ENCODE measurements around the gene CHM.

The CHM gene

GRCh38 chrX:85897362-85898126, 149.8 kb downstream of the CHM start:
- Histone ChIP-seq H3K27ac (ENCODE audit: poor library complexity, severe bottlenecking) (no peak overlapping the region), H3K4me3 (ENCODE audit: severe bottlenecking) (no peak overlapping the region), H3K4me1 (ENCODE audit: insufficient read depth, poor library complexity, severe bottlenecking) (no peaks in the 10 kb centered on the region), H3K9me3 (ENCODE audit: severe bottlenecking) (no peaks in the 10 kb centered on the region), H3K36me3 (ENCODE audit: low read depth) (no peaks in the 10 kb centered on the region), H3K27me3 (ENCODE audit: insufficient read depth, poor library complexity, severe bottlenecking) (no peaks in the 10 kb centered on the region)
- TF ChIP-seq, protein P1, sequence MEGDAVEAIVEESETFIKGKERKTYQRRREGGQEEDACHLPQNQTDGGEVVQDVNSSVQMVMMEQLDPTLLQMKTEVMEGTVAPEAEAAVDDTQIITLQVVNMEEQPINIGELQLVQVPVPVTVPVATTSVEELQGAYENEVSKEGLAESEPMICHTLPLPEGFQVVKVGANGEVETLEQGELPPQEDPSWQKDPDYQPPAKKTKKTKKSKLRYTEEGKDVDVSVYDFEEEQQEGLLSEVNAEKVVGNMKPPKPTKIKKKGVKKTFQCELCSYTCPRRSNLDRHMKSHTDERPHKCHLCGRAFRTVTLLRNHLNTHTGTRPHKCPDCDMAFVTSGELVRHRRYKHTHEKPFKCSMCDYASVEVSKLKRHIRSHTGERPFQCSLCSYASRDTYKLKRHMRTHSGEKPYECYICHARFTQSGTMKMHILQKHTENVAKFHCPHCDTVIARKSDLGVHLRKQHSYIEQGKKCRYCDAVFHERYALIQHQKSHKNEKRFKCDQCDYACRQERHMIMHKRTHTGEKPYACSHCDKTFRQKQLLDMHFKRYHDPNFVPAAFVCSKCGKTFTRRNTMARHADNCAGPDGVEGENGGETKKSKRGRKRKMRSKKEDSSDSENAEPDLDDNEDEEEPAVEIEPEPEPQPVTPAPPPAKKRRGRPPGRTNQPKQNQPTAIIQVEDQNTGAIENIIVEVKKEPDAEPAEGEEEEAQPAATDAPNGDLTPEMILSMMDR (IDR thresholded peaks at IDR 0.05; ENCODE audit: poor library complexity, severe bottlenecking), result no peak
- ATAC-seq (ENCODE audit: low read depth) (no peak), DNase-seq (ENCODE audit: low spot score) (no peak)

GRCh38 chrX:85882601-85883000, 164.8 kb downstream of the CHM start:
- Histone ChIP-seq H3K4me3 (ENCODE audit: severe bottlenecking) (no peak overlapping the region), H3K36me3 (ENCODE audit: low read depth) (no peaks in the 10 kb centered on the region), H3K9me3 (ENCODE audit: severe bottlenecking) (no peaks in the 10 kb centered on the region), H3K27me3 (ENCODE audit: insufficient read depth, poor library complexity, severe bottlenecking) (no peaks in the 10 kb centered on the region), H3K27ac (ENCODE audit: poor library complexity, severe bottlenecking) (no peak overlapping the region), H3K4me1 (ENCODE audit: insufficient read depth, poor library complexity, severe bottlenecking) (no peaks in the 10 kb centered on the region)
- ATAC-seq (ENCODE audit: low read depth), result no peak
- TF ChIP-seq, protein P1 (IDR thresholded peaks at IDR 0.05; ENCODE audit: poor library complexity, severe bottlenecking), result no peak
- no peak for DNase-seq (ENCODE audit: low spot score)

- Histone ChIP-seq H3K4me1 (ENCODE audit: insufficient read depth, poor library complexity, severe bottlenecking) (no peaks in the 10 kb centered on the region), H3K4me3 (ENCODE audit: severe bottlenecking) (no peak overlapping the region), H3K27ac (ENCODE audit: poor library complexity, severe bottlenecking) (no peak overlapping the region), H3K36me3 (ENCODE audit: low read depth) (no peaks in the 10 kb centered on the region; the same call in 1 of the 2 replicates), H3K27me3 (ENCODE audit: insufficient read depth, poor library complexity, severe bottlenecking) (no peaks in the 10 kb centered on the region), H3K9me3 (ENCODE audit: severe bottlenecking) (no peaks in the 10 kb centered on the region)
- no peak for ATAC-seq (ENCODE audit: low read depth)
- DNase-seq (ENCODE audit: low spot score), result no peak
- TF ChIP-seq, protein P1 (IDR thresholded peaks at IDR 0.05; ENCODE audit: poor library complexity, severe bottlenecking), result no peak
Measured at GRCh38 chrX:85870585-85870984, 176.8 kb downstream of the CHM start.

- Histone ChIP-seq H3K27ac (ENCODE audit: poor library complexity, severe bottlenecking) (no peak overlapping the region), H3K4me3 (ENCODE audit: severe bottlenecking) (no peak overlapping the region), H3K36me3 (ENCODE audit: low read depth) (no peaks in the 10 kb centered on the region; the same call in 1 of the 2 replicates), H3K4me1 (ENCODE audit: insufficient read depth, poor library complexity, severe bottlenecking) (no peaks in the 10 kb centered on the region), H3K9me3 (ENCODE audit: severe bottlenecking) (no peaks in the 10 kb centered on the region), H3K27me3 (ENCODE audit: insufficient read depth, poor library complexity, severe bottlenecking) (no peaks in the 10 kb centered on the region)
- ATAC-seq (ENCODE audit: low read depth) (no peak), DNase-seq (ENCODE audit: low spot score) (no peak)
- TF ChIP-seq, protein P1 (IDR thresholded peaks at IDR 0.05; ENCODE audit: poor library complexity, severe bottlenecking), result no peak
Measured at GRCh38 chrX:85865324-85865723, 182.0 kb downstream of the CHM start.

DNA sequence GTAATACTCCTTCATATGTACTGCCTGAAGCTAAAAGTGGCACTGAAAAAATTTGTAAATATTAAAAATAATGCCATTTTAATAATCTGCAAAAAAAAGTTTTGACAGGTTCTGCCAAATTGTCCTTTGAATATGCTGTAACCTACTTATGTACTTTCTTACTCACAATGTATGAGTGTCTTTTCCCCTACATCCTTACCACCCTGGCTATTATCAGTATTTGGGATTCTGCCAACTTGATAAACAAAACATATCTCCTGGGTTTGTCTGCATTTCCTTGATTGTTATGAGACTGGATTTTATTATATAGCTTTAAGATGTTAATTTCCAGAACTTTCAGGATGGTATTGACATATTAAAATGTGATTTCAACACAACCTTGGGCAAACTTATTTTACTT, 187.9 kb downstream of the CHM start:
- H3K27me3 ChIP-seq (ENCODE audit: insufficient read depth, poor library complexity, severe bottlenecking), result no peaks in the 10 kb centered on the region
- no peak overlapping the region for H3K4me3 ChIP-seq (ENCODE audit: severe bottlenecking)
- no peak overlapping the region for H3K27ac ChIP-seq (ENCODE audit: poor library complexity, severe bottlenecking)
- TF ChIP-seq, protein P1 (IDR thresholded peaks at IDR 0.05; ENCODE audit: poor library complexity, severe bottlenecking), result no peak
- ATAC-seq (ENCODE audit: low read depth), result no peak
- H3K36me3 ChIP-seq (ENCODE audit: low read depth), result no peaks in the 10 kb centered on the region
- DNase-seq (ENCODE audit: low spot score), result no peak
- no peaks in the 10 kb centered on the region for H3K9me3 ChIP-seq (ENCODE audit: severe bottlenecking)
- no peaks in the 10 kb centered on the region for H3K4me1 ChIP-seq (ENCODE audit: insufficient read depth, poor library complexity, severe bottlenecking)
